AG20443 (cell line): ENCODE results near the gene PDE3A.
"Not testable (repeated sequence)": the region's sequence is repeated elsewhere in the genome, so short reads cannot be mapped to it uniquely, and the experiment has no call there.

Source experiments
- DNase-seq: peaks from one replicate; pipeline ENCODE4 v3.0.0; 2012; ENCODE audit warnings: low spot score, mixed read lengths

Gene PDE3A

DNA sequence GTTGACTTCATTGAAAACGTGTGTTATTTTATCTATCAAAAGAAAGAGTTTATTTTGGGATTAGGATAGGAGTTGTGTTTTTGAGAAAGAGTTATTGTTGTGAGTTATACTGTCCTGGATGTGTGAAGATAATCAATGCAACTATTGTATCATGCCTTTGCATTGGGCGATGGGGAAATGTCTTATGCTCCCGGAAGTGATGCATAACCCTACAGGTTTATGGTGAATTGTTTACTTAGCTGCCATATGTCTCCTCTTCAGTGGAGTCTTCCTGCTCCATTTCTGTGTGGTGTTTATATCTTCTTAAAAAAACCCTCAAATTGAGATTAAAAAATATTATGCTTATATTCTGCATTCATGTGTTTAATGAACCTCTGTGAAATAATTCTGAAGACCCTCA, 6.5 kb downstream of the PDE3A start:
- no peak for DNase-seq

DNA sequence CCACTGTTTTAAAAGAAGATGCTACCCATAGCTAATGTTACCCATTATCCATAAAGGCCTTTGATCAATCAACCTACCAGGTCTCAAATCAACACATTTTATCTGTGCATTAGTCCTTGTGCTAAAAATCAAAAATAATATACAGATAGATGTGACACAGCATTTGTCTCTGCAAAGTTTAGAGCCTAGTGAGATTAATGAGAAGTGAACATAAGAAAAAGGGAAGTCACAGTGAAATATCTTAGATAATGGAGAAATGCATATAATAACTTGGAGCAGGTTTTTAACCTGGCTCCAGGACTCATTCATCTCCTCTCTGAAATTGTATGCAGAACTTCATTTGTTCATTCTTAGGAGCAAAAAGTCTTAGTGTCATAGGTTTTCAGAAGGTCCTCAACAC, 7.2 kb downstream of the PDE3A start:
- no peak for DNase-seq

DNA sequence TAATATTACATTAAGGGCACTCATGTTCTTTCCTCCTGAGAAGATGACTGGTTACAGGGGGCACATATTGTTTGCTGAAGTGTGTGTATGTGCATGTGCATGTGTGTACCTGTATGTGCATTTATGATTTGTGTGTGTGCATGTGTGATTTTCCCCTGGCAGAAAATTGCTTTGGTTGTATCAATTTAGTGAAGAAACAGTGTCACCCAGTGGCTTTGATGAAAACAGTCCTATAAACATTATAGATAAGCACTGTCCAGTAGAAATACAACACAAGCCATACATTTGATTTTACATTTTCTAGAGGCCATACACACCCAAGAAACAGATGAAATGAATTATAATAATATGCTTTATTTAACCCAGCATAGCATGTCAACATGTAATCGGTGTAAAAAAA, 8.6 kb downstream of the PDE3A start:
- no peak for DNase-seq

DNA sequence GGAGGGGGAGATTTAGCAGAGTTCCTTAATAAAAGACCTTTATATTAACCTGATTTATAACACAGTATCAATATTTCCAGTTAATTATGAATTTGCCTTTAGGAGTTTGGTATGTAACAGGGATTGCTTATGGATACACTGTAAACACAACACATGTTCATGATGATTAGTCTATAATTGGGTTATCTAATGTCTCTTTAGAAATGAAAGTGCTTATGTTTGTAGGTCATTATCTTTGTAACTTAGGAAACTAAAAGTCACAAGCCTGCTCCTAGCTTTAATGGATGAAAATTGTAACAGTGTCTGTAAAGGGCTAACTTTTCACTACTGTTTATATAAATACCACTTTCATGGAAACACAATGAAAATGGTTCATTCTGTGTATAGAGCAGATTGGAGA, 9.4 kb downstream of the PDE3A start:
- DNase-seq: no peak

DNA sequence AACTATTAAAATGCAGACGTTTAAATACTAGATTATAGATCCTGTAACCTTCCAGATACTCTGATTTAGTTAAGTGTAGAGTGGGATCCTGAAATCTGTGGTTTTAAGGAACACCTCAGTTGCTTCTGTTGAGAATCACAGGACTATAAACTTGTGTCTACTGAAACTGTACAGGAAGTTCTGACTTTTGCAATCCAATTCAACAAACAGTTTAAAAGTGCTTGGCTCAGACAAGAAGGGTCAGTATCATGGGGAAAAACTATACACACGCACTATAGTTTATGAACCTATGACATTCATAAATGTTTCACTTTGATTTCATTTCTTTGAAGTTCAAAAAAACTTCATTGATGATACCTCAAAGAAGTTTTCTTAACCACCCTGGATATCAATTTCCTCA, 13.8 kb downstream of the PDE3A start:
- DNase-seq: no peak

DNA sequence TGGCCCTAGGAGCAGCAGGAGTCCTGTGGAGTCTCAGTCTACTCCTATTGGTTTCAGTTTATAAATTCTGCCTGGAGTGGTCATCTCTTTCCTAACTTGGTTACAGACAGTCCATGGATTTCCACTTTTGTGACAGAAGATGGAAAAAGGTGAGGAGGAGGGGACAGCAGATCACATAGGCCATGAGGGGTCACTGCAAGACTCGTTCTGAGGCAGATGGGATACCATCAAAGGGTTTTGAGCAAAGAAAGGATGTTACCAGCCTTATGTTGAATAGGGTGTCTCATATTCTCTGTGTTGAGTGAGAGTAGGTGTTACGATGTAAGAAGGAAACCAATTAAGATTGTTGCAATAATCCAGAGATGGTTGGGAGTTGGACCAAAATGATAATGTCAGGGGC, 15.3 kb downstream of the PDE3A start:
- DNase-seq: no peak

DNA sequence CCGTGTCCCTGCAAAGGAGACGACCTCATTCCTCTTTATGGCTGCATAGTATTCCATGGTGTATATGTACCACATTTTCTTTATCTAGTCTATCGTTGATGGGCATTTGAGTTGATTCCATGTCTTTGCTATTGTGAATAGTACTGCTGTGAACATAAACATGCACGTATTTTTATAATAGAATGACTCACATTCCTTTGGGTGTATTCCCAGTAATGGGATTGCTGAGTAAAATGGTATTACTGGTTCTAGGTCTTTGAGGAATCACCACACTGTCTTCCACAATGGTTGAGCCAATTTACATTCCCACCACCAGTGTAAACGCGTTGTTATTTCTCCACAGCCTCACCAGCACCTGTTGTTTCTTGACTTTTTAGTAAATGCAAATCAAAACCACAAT, 16.5 kb downstream of the PDE3A start:
- DNase-seq: not testable (repeated sequence)

DNA sequence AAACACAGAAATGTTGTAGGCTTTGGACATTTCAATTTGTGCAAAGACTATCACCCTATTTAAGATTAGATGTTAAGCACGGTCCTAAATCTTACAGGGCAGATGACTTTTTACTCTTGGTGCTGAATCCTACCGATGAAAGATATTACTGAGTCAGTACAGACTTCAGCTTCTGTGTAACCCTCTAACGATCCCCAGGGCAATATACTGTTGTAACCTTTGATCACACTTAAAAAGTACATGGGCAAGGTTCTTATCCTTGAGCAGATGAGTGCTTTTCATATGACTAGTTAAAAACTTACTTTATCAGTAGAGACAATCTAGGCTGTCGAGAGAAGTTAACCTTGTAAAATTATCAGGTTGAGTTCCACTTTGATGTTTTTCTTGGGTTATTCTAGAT, 22.5 kb downstream of the PDE3A start:
- DNase-seq: no peak

DNA sequence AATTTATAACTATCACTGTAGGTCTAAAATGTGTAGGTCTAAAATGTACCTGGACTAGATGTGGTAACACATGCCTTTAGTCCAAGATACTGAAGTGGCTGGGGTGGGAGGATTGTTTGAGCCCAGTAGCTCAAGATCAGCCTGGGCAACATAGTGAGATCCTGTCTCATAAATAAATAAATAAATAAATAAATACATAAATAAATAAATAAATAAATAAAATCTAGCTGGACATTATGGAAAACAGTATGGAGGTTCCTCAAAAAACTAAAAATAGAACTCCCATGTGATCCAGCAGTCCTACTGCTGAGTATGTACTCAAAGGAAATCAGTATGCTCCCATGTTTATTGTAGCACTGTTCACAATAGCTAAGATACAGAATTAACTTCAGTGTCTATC, 24.0 kb downstream of the PDE3A start:
- DNase-seq: no peak

DNA sequence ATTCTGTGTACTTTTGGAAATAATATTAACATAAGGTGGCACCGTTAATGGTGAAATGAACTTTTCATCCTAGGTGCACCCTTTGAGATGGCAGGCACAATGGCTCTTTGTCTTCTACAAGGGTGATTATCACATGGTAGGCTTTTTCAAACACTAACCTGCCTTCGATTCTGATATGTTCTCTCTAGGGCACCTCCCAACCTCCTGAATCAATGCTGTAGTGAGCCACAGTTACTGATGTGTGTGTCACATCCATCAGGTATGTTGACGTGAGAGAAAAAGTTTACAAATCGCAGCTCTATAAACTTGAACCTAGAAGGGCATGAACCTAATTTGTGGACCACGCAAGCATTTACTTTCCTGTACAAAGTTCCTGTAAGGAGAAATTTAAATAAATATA, 25.4 kb downstream of the PDE3A start:
- no peak for DNase-seq

DNA sequence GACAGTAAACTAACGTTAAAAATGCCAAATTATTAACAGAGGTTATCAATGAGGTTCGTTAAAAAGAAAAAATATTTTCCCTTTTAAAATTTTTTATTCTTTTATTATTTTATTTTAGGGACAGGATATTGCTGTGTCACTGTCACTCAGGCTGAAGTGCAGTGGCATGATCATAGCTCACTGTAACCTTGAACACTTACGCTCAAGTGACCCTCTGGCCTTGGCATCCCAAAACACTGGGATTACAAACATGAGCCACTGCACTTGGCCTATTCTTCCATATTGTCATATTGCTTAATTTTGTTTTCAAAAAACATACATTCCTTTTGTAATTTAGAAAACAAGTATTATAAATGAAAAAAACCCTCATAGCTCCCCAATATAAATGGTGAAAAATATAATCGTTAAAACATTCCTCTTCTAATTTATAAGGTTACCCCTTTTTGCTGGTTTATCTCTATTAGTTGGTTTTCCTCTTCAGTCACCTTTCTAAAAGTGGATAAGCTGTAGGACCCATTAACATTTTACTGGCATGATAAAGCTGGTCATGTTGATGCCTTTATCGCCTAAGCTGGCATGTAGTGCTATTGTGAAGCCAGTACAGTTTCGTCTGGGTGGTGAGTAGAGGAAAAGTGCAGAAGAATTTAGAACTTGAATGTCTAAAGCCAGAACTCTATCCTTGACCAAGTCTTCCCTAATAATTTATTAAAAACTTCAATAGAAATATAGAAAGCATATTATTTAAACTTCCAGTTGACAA, 27.6 kb downstream of the PDE3A start:
- DNase-seq: no peak

DNA sequence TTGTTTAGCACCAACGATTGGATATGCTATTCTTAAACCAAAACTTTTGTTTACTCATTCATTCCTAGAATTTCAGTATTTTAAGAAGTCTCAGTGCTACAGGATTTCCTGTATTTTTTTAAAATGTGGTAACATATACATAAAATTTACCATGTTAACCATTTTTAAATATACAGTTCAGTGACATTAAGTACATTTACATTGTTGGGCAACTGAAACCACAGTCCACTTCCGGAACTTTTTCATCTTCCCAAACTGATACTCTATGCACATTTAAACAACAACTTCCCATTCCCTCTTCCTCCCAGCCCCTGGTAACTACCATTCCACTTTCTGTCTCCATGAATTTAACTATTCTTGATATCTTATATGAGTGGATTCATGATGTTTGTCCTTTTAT, 30.3 kb downstream of the PDE3A start:
- DNase-seq: no peak

DNA sequence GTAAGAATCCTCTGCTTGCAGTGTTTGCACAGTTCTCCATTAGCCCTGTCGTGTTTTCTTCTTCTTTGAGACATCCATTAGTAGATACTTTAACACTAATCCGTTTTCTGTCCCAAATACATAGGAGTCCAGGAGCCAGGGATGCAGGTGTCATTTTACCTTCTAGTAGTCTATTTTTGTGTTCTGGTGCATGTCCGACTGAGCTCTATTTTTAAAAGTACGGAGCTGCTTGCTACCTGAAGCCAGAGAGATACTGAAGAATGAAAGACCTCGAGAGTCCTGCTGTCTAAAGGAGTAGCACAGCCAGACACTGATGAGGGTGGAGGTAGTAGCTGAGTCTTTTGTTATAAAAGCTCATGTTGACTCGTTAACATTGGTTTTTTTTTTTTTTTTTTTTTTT, 31.7 kb downstream of the PDE3A start:
- DNase-seq: no peak

DNA sequence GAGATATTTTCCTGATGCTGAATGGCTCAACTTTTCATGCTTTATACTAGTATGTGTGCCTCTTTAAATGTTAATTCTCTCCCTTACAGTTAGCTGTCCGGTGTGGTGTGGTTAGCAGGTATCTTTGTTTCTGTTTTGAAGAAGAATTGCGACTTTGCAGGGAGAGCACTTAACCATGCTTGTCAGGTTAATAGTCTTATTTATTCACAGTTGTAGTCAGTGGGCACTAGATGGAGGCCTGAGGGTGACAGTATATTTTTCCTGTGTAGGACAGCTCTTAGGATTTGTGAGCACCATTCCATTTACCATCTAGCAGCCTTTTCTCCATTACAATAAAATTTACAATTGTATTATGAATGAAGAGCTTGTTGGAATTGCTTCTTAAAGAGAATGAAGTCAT, 34.9 kb downstream of the PDE3A start:
- no peak for DNase-seq

DNA sequence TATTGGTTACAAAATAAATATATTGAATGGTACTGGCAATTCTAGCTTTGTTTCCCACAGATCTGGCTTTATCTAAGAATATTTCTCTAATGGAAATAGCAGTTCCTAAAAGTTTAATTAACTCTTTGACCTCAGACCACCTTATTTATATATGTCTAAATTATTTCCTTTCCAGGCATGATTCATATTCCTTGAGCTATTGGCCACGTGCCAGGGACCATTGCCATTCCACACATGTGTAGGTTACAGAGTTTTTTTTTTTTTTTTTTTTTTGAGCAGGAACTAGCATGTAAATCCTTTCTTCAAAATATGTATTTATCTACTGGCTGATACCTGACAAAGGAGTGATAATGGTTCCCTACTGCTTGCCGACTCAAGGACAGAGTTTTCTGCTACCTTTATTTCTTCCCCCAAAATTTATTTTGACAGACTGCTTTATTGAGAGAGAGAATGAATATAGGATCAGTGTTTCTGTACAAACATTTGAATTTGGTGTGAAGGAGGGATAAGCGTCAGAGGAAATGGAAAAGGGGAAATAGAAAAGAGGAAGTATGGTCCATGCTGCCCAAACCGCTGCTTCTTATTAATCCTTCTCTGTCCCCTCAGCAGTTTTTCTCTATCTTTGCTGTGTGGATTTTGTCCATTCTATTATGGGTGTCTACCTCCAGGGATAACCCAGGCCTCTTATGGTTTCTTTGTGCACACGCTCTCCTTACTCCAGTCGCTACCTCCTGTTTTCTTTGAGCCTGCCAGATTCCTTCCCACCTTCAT, 36.4 kb downstream of the PDE3A start:
- DNase-seq: no peak

DNA sequence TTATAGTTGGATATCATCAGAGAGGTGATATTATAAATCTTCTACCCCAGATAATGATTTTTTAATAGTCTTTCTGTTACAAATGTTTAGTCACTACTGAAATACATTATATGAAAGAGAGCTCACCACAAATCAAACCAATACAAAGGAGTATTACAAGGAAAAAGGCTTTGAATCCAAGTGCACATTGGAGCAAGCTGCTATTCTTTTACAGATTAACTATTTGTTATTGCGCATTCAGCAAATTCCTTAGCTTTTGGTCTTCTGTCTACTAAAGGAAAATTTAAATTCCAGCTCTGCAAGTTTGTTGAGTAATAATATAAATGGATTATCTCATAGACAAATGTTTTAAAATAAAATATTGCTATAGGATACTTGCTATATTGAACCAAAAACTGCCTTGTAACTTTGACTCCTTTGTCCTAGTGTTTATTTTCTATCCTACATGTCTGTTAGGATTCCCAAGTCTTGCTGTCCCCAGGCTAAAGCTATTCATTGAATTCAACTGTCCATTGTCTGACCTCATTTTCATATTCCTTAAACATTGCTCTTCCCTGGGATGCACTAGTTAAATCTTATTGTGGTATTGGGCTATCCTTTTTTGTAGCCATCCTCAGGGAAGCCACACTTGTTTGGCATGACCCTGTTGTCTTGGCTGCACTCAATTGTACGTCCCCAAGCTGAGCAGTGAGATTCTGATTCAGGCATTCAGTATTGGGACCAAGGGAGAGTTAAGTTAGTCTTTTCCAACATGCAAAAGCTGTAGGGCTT, 41.5 kb downstream of the PDE3A start:
- no peak for DNase-seq

DNA sequence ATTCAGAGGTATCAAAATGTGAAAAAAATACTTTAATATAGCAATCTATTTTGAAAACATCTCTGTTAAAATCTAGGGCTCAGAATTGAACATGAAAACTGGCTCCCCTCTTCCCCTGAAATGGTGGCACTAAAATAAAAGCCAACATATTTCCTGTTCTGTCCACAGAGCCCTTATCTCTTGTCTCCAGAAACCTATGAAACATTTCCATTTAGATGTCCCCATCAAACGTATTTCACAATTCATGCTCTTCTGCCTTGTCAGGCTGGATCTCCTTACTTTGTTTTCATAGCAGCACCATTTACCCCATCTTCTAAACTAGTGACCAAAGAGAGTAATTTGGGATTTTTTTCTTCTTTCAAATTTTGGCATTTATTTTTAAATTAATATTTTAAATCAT, 42.4 kb downstream of the PDE3A start:
- no peak for DNase-seq

DNA sequence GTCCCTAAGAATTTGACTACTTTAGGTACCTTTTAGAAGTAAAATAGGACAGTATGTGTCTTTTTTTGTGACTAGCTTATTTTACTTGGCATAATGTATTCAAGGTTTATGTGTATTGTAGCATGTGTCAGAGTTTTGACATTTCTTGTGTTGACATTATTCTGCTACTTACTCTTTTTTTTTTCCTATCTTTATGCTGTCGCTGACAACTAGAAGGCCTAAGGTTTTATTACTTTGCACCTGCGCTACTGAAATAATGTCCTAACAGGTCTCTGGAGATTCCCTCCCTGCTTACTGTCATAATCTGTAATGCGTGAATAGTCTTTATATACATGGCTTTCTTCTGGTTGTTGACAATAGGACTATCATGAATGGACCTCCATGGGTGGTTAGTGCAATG, 43.0 kb downstream of the PDE3A start:
- no peak for DNase-seq

DNA sequence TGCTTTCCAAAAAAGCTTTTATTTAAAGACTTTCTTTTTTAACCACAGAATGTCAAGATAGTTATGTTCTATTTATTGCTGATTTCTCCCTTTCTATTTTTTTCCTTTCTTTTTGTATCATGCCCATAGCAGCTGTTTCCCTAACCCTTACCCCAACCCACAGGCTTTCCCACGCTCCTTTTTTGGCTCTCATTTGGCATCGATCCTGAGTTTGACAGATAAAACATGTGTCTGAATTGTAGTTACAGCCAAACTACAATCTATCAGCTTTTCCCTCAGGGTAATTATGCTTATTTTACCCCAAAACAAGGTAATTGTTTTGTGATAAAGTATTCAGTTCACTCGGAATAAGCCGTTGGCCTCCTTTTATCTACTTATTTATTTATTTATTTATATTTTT, 46.7 kb downstream of the PDE3A start:
- no peak for DNase-seq

DNA sequence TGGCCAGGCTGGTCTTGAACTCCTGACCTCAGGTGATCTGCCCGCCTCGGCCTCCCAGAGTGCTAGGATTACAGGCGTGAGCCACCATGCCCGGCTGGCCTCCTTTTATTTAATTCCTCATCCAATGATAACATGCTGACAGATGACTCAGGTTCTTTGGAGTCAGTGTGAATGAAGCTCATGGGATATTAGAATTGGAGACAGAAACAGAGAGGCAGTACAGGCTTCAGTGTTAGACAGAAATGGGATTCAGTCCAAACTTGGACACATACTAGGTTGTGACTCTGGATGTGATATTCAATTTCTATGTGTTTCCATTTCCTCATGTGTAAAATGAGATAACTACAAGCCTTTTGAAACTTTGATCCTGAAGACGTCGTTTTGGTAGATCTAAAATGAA, 47.3 kb downstream of the PDE3A start:
- no peak for DNase-seq

DNA sequence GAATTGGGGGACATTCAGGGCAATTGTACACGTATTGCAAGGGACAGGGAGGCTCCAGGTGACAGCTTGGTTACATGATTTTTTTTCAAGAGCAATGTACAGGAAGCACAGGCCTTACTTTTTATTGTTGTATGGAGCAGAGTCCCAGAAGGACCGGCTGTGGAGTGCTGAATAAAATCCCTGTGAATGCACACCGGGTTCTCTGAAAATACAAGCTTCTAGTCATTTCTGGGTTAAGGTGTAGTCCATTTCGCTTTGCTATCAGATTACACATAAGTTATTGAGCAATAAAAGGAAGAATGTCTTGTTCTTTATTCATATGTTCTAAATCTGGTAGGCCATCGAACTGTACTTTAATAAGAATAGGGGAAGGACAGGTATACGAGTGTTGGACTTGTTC, 52.2 kb downstream of the PDE3A start:
- no peak for DNase-seq

DNA sequence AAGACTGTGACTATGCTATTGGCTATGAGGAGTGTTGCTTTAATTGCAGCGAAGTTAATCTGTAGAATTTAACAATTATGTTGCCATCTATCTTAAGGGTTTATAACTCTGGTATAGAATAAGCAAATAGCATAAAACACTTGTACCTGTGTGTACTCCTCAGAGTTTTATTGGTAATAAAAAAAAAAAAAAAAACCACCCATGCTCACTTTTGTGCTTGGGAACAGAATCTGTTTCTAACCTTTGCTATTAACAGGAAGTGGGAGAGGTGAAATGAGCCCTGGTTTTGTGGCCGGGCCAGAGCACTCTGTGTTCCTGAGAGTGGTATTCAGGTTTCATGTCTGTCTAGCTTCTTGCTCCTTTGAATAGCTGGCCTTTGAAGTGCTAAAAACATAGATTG, 53.1 kb downstream of the PDE3A start:
- DNase-seq: no peak

DNA sequence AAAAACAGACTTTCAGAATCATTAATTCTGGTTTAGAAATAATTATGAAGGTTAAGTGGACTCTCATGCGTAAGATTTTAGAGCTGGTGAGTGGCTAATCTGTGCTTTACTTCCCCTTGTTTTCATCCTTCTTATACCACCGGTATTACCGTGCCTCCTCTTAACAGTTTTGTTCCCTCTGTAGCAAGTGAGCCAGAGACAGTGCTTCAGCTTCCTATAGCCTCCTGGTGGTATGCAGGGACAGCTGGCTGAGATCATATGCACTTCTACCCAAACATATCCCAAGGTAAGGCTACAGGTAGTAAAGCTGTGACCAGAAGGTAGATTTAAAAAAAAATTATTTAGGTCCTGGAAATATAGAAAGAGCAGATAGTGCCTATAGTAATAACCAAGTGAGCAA, 55.2 kb downstream of the PDE3A start:
- no peak for DNase-seq
